MM.1S (cell line): ENCODE results near the gene ZNF592.

Experiments
- DNase-seq: peaks from one replicate; pipeline ENCODE4 v3.0.0-alpha.2; 2015
- H2AFZ ChIP-seq: fragments of 300-600 bp; sonication (generic); 2 replicates; pipeline ENCODE4 v1.6.0; 2016; ENCODE audit warnings: antibody characterized with exemption, low read length
- H3F3A ChIP-seq: fragments of 300-600 bp; sonication (generic); 2 replicates; pipeline ENCODE4 v1.6.1; 2016; ENCODE audit warnings: mild to moderate bottlenecking, antibody characterized with exemption, low read length, moderate library complexity, mixed read lengths; ENCODE audit not compliant: insufficient read depth
- H3K27ac ChIP-seq: fragments of 300-600 bp; sonication (generic); 2 replicates; pipeline ENCODE4 v1.5.1; 2016; ENCODE audit warnings: mild to moderate bottlenecking, low read length
- H3K27me3 ChIP-seq: fragments of 300-600 bp; sonication (generic); replicated peaks from 2 replicates; pipeline ENCODE4 v1.6.0; 2016; ENCODE audit warnings: low read length; ENCODE audit not compliant: insufficient read depth
- H3K36me3 ChIP-seq: fragments of 300-600 bp; sonication (generic); replicated peaks from 2 replicates; pipeline ENCODE4 v1.6.1; 2016; ENCODE audit warnings: mild to moderate bottlenecking, low read length, mixed read lengths; ENCODE audit not compliant: insufficient read depth
- H3K4me1 ChIP-seq: fragments of 300-600 bp; sonication (generic); 2 replicates; pipeline ENCODE4 v1.6.1; 2016; ENCODE audit warnings: low read length, mixed read lengths
- H3K4me2 ChIP-seq: fragments of 300-600 bp; sonication (generic); 2 replicates; pipeline ENCODE4 v1.6.0; 2016; ENCODE audit warnings: low read depth, low read length
- H3K4me3 ChIP-seq: fragments of 300-600 bp; sonication (generic); 2 replicates; pipeline ENCODE4 v1.5.1; 2016; ENCODE audit warnings: low read length, mixed read lengths
- H3K79me2 ChIP-seq: fragments of 300-600 bp; sonication (generic); 2 replicates; pipeline ENCODE4 v1.6.1; 2016; ENCODE audit warnings: mixed run types, low read length, mixed read lengths
- H3K9ac ChIP-seq: fragments of 300-600 bp; sonication (generic); 2 replicates; pipeline ENCODE4 v1.6.1; 2016; ENCODE audit warnings: low read length, mixed read lengths
- H3K9me2 ChIP-seq: fragments of 300-600 bp; sonication (generic); replicated peaks from 2 replicates; pipeline ENCODE4 v1.6.1; 2016; ENCODE audit warnings: mild to moderate bottlenecking, low read length, mixed read lengths; ENCODE audit not compliant: insufficient read depth
- H3K9me3 ChIP-seq: fragments of 300-600 bp; sonication (generic); replicated peaks from 2 replicates; pipeline ENCODE4 v1.6.1; 2016; ENCODE audit warnings: mild to moderate bottlenecking, low read length, mixed read lengths; ENCODE audit not compliant: insufficient read depth
- H4K20me1 ChIP-seq: fragments of 300-600 bp; sonication (generic); 2 replicates; pipeline ENCODE4 v1.6.1; 2016; ENCODE audit warnings: mild to moderate bottlenecking, low read length, moderate library complexity, mixed read lengths; ENCODE audit not compliant: insufficient read depth
- EZH2 ChIP-seq: fragments of 300-600 bp; sonication (generic); optimal IDR thresholded peaks from 2 replicates; pipeline ENCODE3; 2017; ENCODE audit warnings: low read depth, mild to moderate bottlenecking, antibody characterized with exemption, low read length, mixed read lengths
- EZH2phosphoT487 ChIP-seq: fragments of 300-600 bp; sonication (generic); IDR thresholded peaks from 2 replicates; pipeline ENCODE4 v1.6.1; 2018; ENCODE audit warnings: antibody characterized with exemption, low read length
- TF ChIP-seq, protein P1 (sequence below): fragments of 300-600 bp; sonication (generic); IDR thresholded peaks from 2 replicates; pipeline ENCODE4 v1.5.1; 2016; ENCODE audit warnings: antibody characterized with exemption, low read length, mixed read lengths

The ZNF592 gene

DNA sequence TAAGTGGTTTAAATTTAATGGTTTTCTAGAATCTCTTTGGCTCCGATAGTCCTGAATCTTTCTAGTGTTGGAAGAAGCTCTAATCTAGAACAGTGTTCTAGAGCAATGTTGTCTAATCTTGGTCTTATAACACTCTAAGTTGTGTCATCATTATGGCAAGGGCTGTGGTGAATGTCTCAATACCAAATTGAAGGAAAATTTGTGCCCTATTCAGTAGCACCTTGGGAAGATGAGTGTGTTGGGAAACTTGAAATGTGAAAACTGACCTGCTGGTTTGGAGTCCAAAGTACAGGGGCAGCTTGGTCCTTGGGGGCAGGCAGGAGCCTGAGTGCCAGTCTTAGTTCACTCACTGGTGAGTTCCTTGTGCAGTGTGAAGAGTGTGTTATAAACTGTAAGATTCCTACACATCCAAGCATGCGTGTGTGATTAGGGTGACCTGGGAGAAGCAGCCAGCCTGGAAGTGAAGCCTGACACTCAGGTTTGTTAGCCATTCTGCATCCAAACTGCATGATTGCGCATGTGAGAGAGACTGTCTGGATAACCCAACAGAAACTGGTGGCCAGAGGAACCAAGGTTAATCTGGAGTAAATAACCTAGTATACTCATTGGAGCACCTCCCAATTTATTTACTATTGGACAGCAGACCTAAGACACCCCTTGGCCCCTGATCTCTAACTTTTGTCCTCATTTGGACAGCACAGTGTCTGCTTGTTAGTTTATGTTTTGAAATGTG, 14.6 kb downstream of the ZNF592 start:
- no peak for TF ChIP-seq EZH2phosphoT487
- TF ChIP-seq, protein P1, sequence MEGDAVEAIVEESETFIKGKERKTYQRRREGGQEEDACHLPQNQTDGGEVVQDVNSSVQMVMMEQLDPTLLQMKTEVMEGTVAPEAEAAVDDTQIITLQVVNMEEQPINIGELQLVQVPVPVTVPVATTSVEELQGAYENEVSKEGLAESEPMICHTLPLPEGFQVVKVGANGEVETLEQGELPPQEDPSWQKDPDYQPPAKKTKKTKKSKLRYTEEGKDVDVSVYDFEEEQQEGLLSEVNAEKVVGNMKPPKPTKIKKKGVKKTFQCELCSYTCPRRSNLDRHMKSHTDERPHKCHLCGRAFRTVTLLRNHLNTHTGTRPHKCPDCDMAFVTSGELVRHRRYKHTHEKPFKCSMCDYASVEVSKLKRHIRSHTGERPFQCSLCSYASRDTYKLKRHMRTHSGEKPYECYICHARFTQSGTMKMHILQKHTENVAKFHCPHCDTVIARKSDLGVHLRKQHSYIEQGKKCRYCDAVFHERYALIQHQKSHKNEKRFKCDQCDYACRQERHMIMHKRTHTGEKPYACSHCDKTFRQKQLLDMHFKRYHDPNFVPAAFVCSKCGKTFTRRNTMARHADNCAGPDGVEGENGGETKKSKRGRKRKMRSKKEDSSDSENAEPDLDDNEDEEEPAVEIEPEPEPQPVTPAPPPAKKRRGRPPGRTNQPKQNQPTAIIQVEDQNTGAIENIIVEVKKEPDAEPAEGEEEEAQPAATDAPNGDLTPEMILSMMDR, result no peak
- TF ChIP-seq EZH2, result no peak
- Histone ChIP-seq H3F3A (peaks cover 13% of the 10 kb centered on the region), H3K36me3 (no peaks in the 10 kb centered on the region; the same call in 1 of the 2 replicates), H3K9ac (no peak overlapping the region), H4K20me1 (peaks cover 37% of the 10 kb centered on the region), H3K79me2 (peaks cover 100% of the 10 kb centered on the region), H2AFZ (no peak overlapping the region), H3K27me3 (no peaks in the 10 kb centered on the region), H3K4me3 (no peak overlapping the region), H3K9me2 (no peaks in the 10 kb centered on the region), H3K9me3 (no peaks in the 10 kb centered on the region), H3K4me2 (no peak overlapping the region), H3K4me1 (peaks cover 28% of the 10 kb centered on the region), H3K27ac (no peak overlapping the region)
- DNase-seq, result no peak

DNA sequence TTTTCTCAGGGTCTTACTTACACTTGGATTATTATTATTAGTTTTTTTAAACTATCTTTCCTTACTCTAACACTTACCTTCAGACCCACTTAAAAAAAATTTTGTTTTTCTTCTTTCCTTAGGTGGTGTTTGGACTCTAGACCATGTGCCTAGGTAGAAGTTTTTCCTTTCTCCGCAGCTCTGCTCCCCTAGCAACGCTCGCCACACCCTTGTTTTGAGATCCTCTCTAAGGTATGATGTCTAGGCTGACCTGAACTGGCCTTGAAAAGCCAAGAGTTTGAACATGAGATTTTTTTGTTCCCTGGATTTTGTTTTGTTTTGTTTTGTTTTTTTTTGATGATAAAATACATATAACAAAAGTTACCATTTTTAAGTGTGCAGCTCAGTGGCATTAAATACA, 16.2 kb downstream of the ZNF592 start:
- Histone ChIP-seq H3K9me3 (no peaks in the 10 kb centered on the region), H3K36me3 (no peaks in the 10 kb centered on the region; the same call in 1 of the 2 replicates), H3K9me2 (no peaks in the 10 kb centered on the region), H2AFZ (no peak overlapping the region), H3K4me3 (no peak overlapping the region), H3K79me2 (peaks cover 100% of the 10 kb centered on the region), H3K4me1 (peaks cover 26% of the 10 kb centered on the region), H3K9ac (no peak overlapping the region), H3K4me2 (no peak overlapping the region), H3F3A (peaks cover 13% of the 10 kb centered on the region), H3K27ac (no peak overlapping the region), H3K27me3 (no peaks in the 10 kb centered on the region), H4K20me1 (peaks cover 27% of the 10 kb centered on the region)
- TF ChIP-seq EZH2phosphoT487 (no peak), EZH2 (no peak)
- TF ChIP-seq, protein P1, result no peak
- no peak for DNase-seq

DNA sequence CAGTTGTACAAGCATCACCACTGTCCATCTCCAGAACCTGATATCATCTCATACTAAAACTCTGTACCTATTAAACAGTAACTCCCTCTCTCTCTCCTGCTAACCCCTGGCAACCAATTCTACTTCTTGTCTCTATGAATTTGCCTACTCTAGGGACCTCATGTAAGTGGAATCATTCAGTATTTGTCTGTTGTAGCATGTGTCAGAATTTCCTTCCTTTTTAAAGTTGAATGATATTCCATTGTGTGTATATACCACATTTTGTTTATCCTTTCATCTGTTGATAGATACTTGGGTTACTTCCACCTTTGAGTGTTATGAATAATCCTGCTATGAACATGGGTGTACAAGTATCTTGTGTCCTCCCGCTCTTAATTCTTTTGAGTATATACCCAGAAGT, 16.6 kb downstream of the ZNF592 start:
- H3K9me3 ChIP-seq, result no peaks in the 10 kb centered on the region
- TF ChIP-seq, protein P1, result no peak
- no peak for TF ChIP-seq EZH2phosphoT487
- no peak for TF ChIP-seq EZH2
- H3K27me3 ChIP-seq, result no peaks in the 10 kb centered on the region
- H3F3A ChIP-seq, result peaks cover 13% of the 10 kb centered on the region
- no peak overlapping the region for H2AFZ ChIP-seq
- no peak overlapping the region for H3K27ac ChIP-seq
- no peak overlapping the region for H3K4me3 ChIP-seq
- H3K79me2 ChIP-seq, result peaks cover 100% of the 10 kb centered on the region
- H3K9ac ChIP-seq, result no peak overlapping the region
- no peaks in the 10 kb centered on the region for H3K9me2 ChIP-seq
- no peak overlapping the region for H3K4me2 ChIP-seq
- DNase-seq, result no peak
- H3K4me1 ChIP-seq, result peaks cover 21% of the 10 kb centered on the region
- H4K20me1 ChIP-seq, result peaks cover 25% of the 10 kb centered on the region
- H3K36me3 ChIP-seq, result no peaks in the 10 kb centered on the region; the same call in 1 of the 2 replicates
